Urinary bladder (tissue), 4 donors: ENCODE results near the gene EDAR. TPM values are rescaled to one million over a fixed set of nuclear protein-coding genes. Genes with fewer than 3 reads are reported as not detected.

Experiments
- DNase-seq: peaks from one replicate; pipeline ENCODE4 v3.0.0-alpha.2; 2015; ENCODE audit errors: extremely low spot score
- H3K27ac ChIP-seq: one replicate; pipeline ENCODE4 v1.5.1; 2013; ENCODE audit warnings: low read depth, mild to moderate bottlenecking, moderate library complexity
- H3K36me3 ChIP-seq: one replicate; pipeline ENCODE4 v1.6.1; 2013; ENCODE audit warnings: mild to moderate bottlenecking, moderate library complexity; ENCODE audit not compliant: insufficient read depth
- H3K4me1 ChIP-seq: one replicate; pipeline ENCODE4 v1.6.1; 2013; ENCODE audit warnings: mild to moderate bottlenecking, moderate library complexity; ENCODE audit not compliant: insufficient read depth
- H3K4me3 ChIP-seq: one replicate; pipeline ENCODE4 v1.5.1; 2013; ENCODE audit warnings: low read depth, low read length
- WGBS: extraction: QIAGEN DNeasy Blood & Tissue Kit; methylation state at CpG from one replicate; pipeline ENCODE4 v1.1.7; 2013; 5-methylcytosine and 5-hydroxymethylcytosine counted together
- polyA plus RNA-seq: library from polyadenylated mRNA; stranded (reverse); fragments of 200-250 nt; gene quantifications from one replicate; pipeline ENCODE4 v1.2.3, GENCODE V29; 2013
- total RNA-seq: library from RNA; depleted of rRNA; stranded (reverse); fragments of >200 nt; gene quantifications from one replicate; pipeline ENCODE4 v1.2.3, GENCODE V29; 2014
- donor health status: healthy with polysubstance abuse.
- donor health status: healthy.

Gene EDAR
- total and polyA plus RNA-seq, 2 donors = 1.7 to 3.9 TPM

GRCh38 chr2:108918941-108919341, 70.1 kb downstream of the EDAR start:
- 96% methylated on average over 14 of the region's 14 CpGs for WGBS
- Histone ChIP-seq H3K27ac (no peak overlapping the region), H3K36me3 (no peaks in the 10 kb centered on the region), H3K4me1 (no peaks in the 10 kb centered on the region), H3K4me3 (no peak overlapping the region)
- DNase-seq = no peak

- Histone ChIP-seq H3K36me3 (no peaks in the 10 kb centered on the region), H3K4me1 (no peaks in the 10 kb centered on the region), H3K4me3 (no peak overlapping the region), H3K27ac (no peak overlapping the region)
- DNase-seq = no peak
- WGBS = 96% methylated on average over 15 of the region's 15 CpGs
These were observed 70.7 kb downstream of the EDAR start for GRCh38 chr2:108918156-108918874.

GRCh38 chr2:108917526-108917925, 71.5 kb downstream of the EDAR start:
- 58% methylated on average over 5 of the region's 5 CpGs for WGBS
- H3K4me3 ChIP-seq = no peak overlapping the region
- H3K36me3 ChIP-seq = no peaks in the 10 kb centered on the region
- H3K4me1 ChIP-seq = no peaks in the 10 kb centered on the region
- no peak for DNase-seq
- no peak overlapping the region for H3K27ac ChIP-seq

- Histone ChIP-seq H3K4me3 (no peak overlapping the region), H3K27ac (no peak overlapping the region), H3K36me3 (no peaks in the 10 kb centered on the region), H3K4me1 (no peaks in the 10 kb centered on the region)
- 23% methylated on average over 14 of the region's 14 CpGs for WGBS
- DNase-seq = no peak
These were observed 72.1 kb downstream of the EDAR start for GRCh38 chr2:108916796-108917421.

- Histone ChIP-seq H3K4me3 (no peak overlapping the region), H3K36me3 (no peaks in the 10 kb centered on the region), H3K27ac (no peak overlapping the region), H3K4me1 (no peaks in the 10 kb centered on the region)
- DNase-seq = peak; percentile 53
- 77% methylated on average over 15 of the region's 15 CpGs for WGBS
These were observed 72.8 kb downstream of the EDAR start for GRCh38 chr2:108916122-108916795.

GRCh38 chr2:108912629-108912902, 76.5 kb downstream of the EDAR start:
- Histone ChIP-seq H3K4me3 (no peak overlapping the region), H3K4me1 (no peaks in the 10 kb centered on the region), H3K36me3 (no peaks in the 10 kb centered on the region), H3K27ac (no peak overlapping the region)
- 92% methylated on average over 5 of the region's 5 CpGs for WGBS
- DNase-seq = no peak

- H3K4me1 ChIP-seq = no peaks in the 10 kb centered on the region
- H3K36me3 ChIP-seq = no peaks in the 10 kb centered on the region
- no peak overlapping the region for H3K4me3 ChIP-seq
- 85% methylated on average over 21 of the region's 21 CpGs for WGBS
- no peak for DNase-seq
- H3K27ac ChIP-seq = no peak overlapping the region
These were observed 77.0 kb downstream of the EDAR start for GRCh38 chr2:108911807-108912628.

- no peak for DNase-seq
- Histone ChIP-seq H3K27ac (no peak overlapping the region), H3K36me3 (no peaks in the 10 kb centered on the region), H3K4me3 (no peak overlapping the region), H3K4me1 (no peaks in the 10 kb centered on the region)
- WGBS = 92% methylated on average over 5 of the region's 5 CpGs
These were observed 77.6 kb downstream of the EDAR start for GRCh38 chr2:108911401-108911800.

- H3K27ac ChIP-seq = no peak overlapping the region
- no peaks in the 10 kb centered on the region for H3K36me3 ChIP-seq
- H3K4me1 ChIP-seq = no peaks in the 10 kb centered on the region
- DNase-seq = no peak
- 90% methylated on average over 20 of the region's 20 CpGs for WGBS
- no peak overlapping the region for H3K4me3 ChIP-seq
These were observed 78.3 kb downstream of the EDAR start for GRCh38 chr2:108910541-108911396.

GRCh38 chr2:108910011-108910431, 79.0 kb downstream of the EDAR start:
- no peak for DNase-seq
- Histone ChIP-seq H3K36me3 (no peaks in the 10 kb centered on the region), H3K4me3 (no peak overlapping the region), H3K4me1 (no peaks in the 10 kb centered on the region), H3K27ac (no peak overlapping the region)
- WGBS = 88% methylated on average over 12 of the region's 12 CpGs

- 88% methylated on average over 9 of the region's 9 CpGs for WGBS
- Histone ChIP-seq H3K36me3 (no peaks in the 10 kb centered on the region), H3K4me3 (no peak overlapping the region), H3K27ac (no peak overlapping the region), H3K4me1 (no peaks in the 10 kb centered on the region)
- DNase-seq = no peak
These were observed 79.7 kb downstream of the EDAR start for GRCh38 chr2:108909275-108909823.

GRCh38 chr2:108908713-108909070, 80.3 kb downstream of the EDAR start:
- H3K27ac ChIP-seq = no peak overlapping the region
- no peak for DNase-seq
- 75% methylated on average over 1 of the region's 1 CpG for WGBS
- H3K4me3 ChIP-seq = no peak overlapping the region
- H3K4me1 ChIP-seq = no peaks in the 10 kb centered on the region
- no peaks in the 10 kb centered on the region for H3K36me3 ChIP-seq
